Bronchial epithelial cell (primary cell): ENCODE measurements around the gene TTL. TPM values are rescaled to one million over a fixed set of nuclear protein-coding genes. Genes with fewer than 3 reads are reported as not detected.
"Not testable (repeated sequence)": the region's sequence is repeated elsewhere in the genome, so short reads cannot be mapped to it uniquely, and the experiment has no call there.

ENCODE experiments used
- DNase-seq: peaks from one replicate; pipeline ENCODE4 v3.0.0-alpha.2; 2010; ENCODE audit warnings: low read depth
- FAIRE-seq: peaks from 2 replicates; lab custom pipeline; 2011; peaks lifted over from hg19 to GRCh38; lab: Jason Lieb, UNC
- H3K27me3 ChIP-seq: 2 replicates; pipeline ENCODE4 v1.5.1; 2011; ENCODE audit warnings: low read length; ENCODE audit not compliant: control insufficient read depth, insufficient read depth
- H3K36me3 ChIP-seq: 2 replicates; pipeline ENCODE4 v1.5.1; 2011; ENCODE audit warnings: low read length; ENCODE audit not compliant: control insufficient read depth, insufficient read depth
- H3K4me3 ChIP-seq: 2 replicates; pipeline ENCODE4 v1.5.1; 2011; ENCODE audit warnings: mild to moderate bottlenecking, low read depth, low read length, control low read depth
- CTCF ChIP-seq: IDR thresholded peaks from 2 replicates; pipeline ENCODE4 v1.5.1; 2011; ENCODE audit warnings: mild to moderate bottlenecking, moderate library complexity, low read length, control low read depth, inconsistent platforms; ENCODE audit not compliant: insufficient read depth, severe bottlenecking
- total RNA-seq: library from RNA; depleted of rRNA; stranded (reverse); fragments of >200 nt; gene quantifications from 2 replicates; pipeline ENCODE4 v1.2.1, GENCODE V29; 2014

TTL gene
- total RNA-seq, 1 donor from 2014 or later, result 26.6 TPM

GRCh38 chr2:112566104-112566503 is 84.1 kb downstream of the TTL start:
- peaks cover 17% of the 10 kb centered on the region for H3K36me3 ChIP-seq
- FAIRE-seq (no peak), DNase-seq (no peak)
- no peaks in the 10 kb centered on the region for H3K27me3 ChIP-seq
- no peak overlapping the region for H3K4me3 ChIP-seq
- no peak for TF ChIP-seq CTCF

GRCh38 chr2:112566508-112566907 is 84.6 kb downstream of the TTL start:
- H3K27me3 ChIP-seq, FAIRE-seq, DNase-seq, H3K4me3 ChIP-seq: not testable (repeated sequence)
- peaks cover 17% of the 10 kb centered on the region for H3K36me3 ChIP-seq

GRCh38 chr2:112572005-112572404 is 90.0 kb downstream of the TTL start:
- TF ChIP-seq CTCF, result no peak
- no peak for DNase-seq
- Histone ChIP-seq H3K4me3 (no peak overlapping the region), H3K36me3 (peaks cover 15% of the 10 kb centered on the region), H3K27me3 (no peaks in the 10 kb centered on the region)
- FAIRE-seq, result no peak

GRCh38 chr2:112577756-112578155 is 95.8 kb downstream of the TTL start:
- no peak for TF ChIP-seq CTCF
- Histone ChIP-seq H3K27me3 (no peaks in the 10 kb centered on the region), H3K36me3 (peaks cover 7% of the 10 kb centered on the region), H3K4me3 (no peak overlapping the region)
- no peak for FAIRE-seq
- no peak for DNase-seq

GRCh38 chr2:112579241-112579640 is 97.3 kb downstream of the TTL start:
- H3K4me3 ChIP-seq, result no peak overlapping the region
- peaks cover 4% of the 10 kb centered on the region for H3K36me3 ChIP-seq
- no peaks in the 10 kb centered on the region for H3K27me3 ChIP-seq
- DNase-seq (peak; percentile 93), FAIRE-seq (no peak)
- TF ChIP-seq CTCF, result no peak

GRCh38 chr2:112580084-112580483 is 98.1 kb downstream of the TTL start:
- DNase-seq, result no peak
- H3K27me3 ChIP-seq, result no peaks in the 10 kb centered on the region
- peaks cover 2% of the 10 kb centered on the region for H3K36me3 ChIP-seq
- TF ChIP-seq CTCF, result no peak
- H3K4me3 ChIP-seq, result no peak overlapping the region
- no peak for FAIRE-seq
